ENCODE measurements around the gene XRN1. TPM values are rescaled to one million over a fixed set of nuclear protein-coding genes. Genes with fewer than 3 reads are reported as not detected.

XRN1 gene
- total RNA-seq, 4 donors from 2014 or later, result 23.4 to 48.1 (median 41.2) TPM

DNA sequence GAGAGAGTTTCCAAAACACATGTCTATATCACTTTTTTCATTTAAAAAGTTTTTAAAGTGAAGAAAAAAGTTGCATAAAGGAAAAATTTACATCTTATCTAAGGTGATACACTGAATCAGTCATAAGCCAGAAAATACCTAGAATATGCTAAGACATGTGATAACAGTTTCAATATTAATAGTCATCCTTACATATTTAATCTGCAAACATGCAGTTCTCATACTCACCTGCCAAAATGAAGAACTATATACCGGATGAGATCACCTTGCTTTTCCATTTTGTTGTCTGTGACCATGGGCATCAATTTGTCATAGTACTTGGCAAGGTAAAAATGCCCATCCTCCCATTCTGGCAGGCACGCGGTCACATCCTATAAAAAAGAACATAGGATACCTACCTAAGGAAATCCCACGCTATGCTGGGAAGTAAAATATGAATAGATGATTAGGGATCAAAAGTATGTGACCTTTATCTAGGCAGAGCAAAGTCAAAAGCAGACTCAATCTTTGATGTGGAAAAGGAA, 37.1 kb upstream of the XRN1 start:
- DNase-seq (ENCODE audit: low spot score in 2 of 2), result no peak
- TF ChIP-seq, protein P1, sequence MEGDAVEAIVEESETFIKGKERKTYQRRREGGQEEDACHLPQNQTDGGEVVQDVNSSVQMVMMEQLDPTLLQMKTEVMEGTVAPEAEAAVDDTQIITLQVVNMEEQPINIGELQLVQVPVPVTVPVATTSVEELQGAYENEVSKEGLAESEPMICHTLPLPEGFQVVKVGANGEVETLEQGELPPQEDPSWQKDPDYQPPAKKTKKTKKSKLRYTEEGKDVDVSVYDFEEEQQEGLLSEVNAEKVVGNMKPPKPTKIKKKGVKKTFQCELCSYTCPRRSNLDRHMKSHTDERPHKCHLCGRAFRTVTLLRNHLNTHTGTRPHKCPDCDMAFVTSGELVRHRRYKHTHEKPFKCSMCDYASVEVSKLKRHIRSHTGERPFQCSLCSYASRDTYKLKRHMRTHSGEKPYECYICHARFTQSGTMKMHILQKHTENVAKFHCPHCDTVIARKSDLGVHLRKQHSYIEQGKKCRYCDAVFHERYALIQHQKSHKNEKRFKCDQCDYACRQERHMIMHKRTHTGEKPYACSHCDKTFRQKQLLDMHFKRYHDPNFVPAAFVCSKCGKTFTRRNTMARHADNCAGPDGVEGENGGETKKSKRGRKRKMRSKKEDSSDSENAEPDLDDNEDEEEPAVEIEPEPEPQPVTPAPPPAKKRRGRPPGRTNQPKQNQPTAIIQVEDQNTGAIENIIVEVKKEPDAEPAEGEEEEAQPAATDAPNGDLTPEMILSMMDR (IDR thresholded peaks at IDR 0.05), result no peak
- TF ChIP-seq POLR2A (IDR thresholded peaks at IDR 0.05) (no peak), EP300 (IDR thresholded peaks at IDR 0.05) (no peak)
- Histone ChIP-seq H3K36me3 (peaks cover 0 to 100% (median 7%) of the 10 kb centered on the region in 3 donors), H3K4me3 (no peak overlapping the region), H3K4me1 (no peaks in the 10 kb centered on the region), H3K27ac (no peak overlapping the region), H3K9me3 (peaks cover 0 to 17% (median 7%) of the 10 kb centered on the region in 4 donors), H3K27me3 (no peaks in the 10 kb centered on the region)
- 96 to 97% methylated on average over 4 of the region's 4 CpGs for WGBS, 2 donors

DNA sequence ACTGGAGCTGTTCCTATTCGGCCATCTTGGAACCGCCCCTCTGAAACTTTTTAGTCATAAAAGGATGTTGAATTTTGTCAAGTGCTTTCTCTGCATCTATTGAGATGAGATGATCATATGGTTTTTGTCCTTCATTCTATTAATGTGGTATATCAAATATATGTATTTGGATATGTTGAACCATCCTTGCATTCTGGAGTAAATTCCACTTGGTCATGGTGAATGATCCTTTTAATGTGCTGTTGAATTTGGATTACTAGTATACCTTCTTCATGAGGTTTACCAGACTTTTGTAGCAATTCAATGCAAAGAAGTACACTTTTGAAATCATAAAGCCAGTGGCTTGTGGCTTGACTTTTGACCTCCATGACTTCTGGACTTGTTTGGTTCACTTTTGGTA, 33.4 kb upstream of the XRN1 start:
- no peak for TF ChIP-seq EP300 (IDR thresholded peaks at IDR 0.05)
- TF ChIP-seq, protein P1 (IDR thresholded peaks at IDR 0.05), result no peak
- no peak for TF ChIP-seq POLR2A (IDR thresholded peaks at IDR 0.05)

DNA sequence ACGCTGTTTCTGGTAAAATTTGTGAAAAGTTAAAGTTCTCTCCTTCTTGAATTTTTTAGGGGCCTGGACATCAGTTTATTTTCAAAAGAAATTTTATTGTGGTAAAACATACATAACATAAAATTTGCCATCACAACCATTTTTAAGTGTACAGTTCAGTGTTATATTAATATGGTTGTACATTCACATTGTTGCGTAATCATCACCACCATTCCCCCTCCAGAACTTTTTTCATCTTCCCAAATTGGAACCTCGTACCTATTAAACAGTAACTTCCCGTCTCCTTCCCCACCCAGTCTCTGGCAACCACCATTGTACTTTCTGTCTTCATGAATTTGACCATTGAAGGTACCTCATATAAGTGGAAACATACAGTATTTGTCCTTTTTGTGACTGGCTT, 23.0 kb upstream of the XRN1 start:
- no peaks in the 10 kb centered on the region for H3K4me1 ChIP-seq
- peaks cover 0 to 18% (median 0%) of the 10 kb centered on the region in 3 donors for H3K36me3 ChIP-seq
- H3K4me3 ChIP-seq, result no peak overlapping the region
- no peak for DNase-seq (ENCODE audit: low spot score in 2 of 2)
- H3K9me3 ChIP-seq, result peaks cover 0 to 15% (median 4%) of the 10 kb centered on the region in 4 donors
- H3K27me3 ChIP-seq, result no peaks in the 10 kb centered on the region
- no peak overlapping the region for H3K27ac ChIP-seq
- WGBS, 2 donors, result 94 to 97% methylated on average over 4 of the region's 4 CpGs
- TF ChIP-seq, protein P1 (IDR thresholded peaks at IDR 0.05), result no peak
- TF ChIP-seq EP300 (IDR thresholded peaks at IDR 0.05) (no peak), POLR2A (IDR thresholded peaks at IDR 0.05) (no peak)

More for the DNA sequence above, 33.4 kb upstream of the XRN1 start:
- no peak overlapping the region for H3K4me3 ChIP-seq
- WGBS, 2 donors, result 93 to 100% methylated on average over 2 of the region's 2 CpGs
- H3K27ac ChIP-seq, result no peak overlapping the region
- H3K9me3 ChIP-seq, result peaks cover 0 to 29% (median 7%) of the 10 kb centered on the region in 4 donors
- DNase-seq (ENCODE audit: low spot score in 2 of 2), result no peak
- no peaks in the 10 kb centered on the region for H3K4me1 ChIP-seq
- peaks cover 0 to 62% (median 7%) of the 10 kb centered on the region in 3 donors for H3K36me3 ChIP-seq
- H3K27me3 ChIP-seq, result no peaks in the 10 kb centered on the region

DNA sequence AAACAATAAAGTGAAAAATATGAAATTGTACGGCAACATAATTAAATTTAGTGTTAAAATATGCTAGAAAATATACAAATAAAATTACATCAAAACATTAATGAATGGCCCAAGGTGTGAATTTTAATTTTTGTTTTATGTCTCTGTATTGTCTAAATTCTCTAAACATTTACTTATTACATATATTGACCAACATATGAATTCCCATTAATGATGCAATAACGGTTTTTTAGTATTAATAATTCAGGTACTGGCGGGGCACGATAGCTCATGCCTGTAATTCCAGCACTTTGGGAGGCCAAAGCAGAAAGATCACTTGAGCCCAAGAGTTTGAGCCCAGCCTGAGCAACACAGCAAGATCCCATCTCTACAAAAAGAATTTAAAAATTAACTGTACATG, 20.6 kb upstream of the XRN1 start:
- H3K36me3 ChIP-seq, result peaks cover 0 to 22% (median 0%) of the 10 kb centered on the region in 3 donors
- no peaks in the 10 kb centered on the region for H3K27me3 ChIP-seq
- H3K4me1 ChIP-seq, result no peaks in the 10 kb centered on the region
- H3K9me3 ChIP-seq, result peaks cover 0 to 8% (median under 1%) of the 10 kb centered on the region in 4 donors
- H3K4me3 ChIP-seq, result no peak overlapping the region
- TF ChIP-seq EP300 (IDR thresholded peaks at IDR 0.05) (no peak), POLR2A (IDR thresholded peaks at IDR 0.05) (no peak)
- TF ChIP-seq, protein P1 (IDR thresholded peaks at IDR 0.05), result no peak
- 95 to 96% methylated on average over 4 of the region's 4 CpGs for WGBS, 2 donors
- H3K27ac ChIP-seq, result no peak overlapping the region
- no peak for DNase-seq (ENCODE audit: low spot score in 2 of 2)

DNA sequence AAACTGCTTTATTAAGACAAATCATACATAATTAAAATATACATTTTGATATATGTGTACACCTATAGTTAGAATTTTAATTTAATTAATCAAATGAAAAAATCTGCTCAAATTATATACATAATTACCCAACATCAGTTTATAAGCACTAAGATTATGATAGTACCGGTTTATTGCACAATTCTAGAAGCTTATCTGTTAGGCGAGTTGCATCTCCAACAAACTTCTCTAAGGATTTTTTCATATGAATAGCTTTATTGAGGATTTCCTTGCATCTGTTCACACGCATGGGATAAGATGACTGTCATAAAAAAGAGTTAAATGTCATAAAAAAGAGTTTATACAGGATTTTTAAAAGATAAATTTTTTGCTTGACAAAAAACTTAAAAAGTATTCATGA, 19.9 kb upstream of the XRN1 start:
- Histone ChIP-seq H3K4me1 (no peaks in the 10 kb centered on the region), H3K27me3 (no peaks in the 10 kb centered on the region), H3K27ac (no peak overlapping the region), H3K4me3 (no peak overlapping the region), H3K9me3 (peaks cover 0 to 1% (median 0%) of the 10 kb centered on the region in 4 donors), H3K36me3 (peaks cover 0 to 18% (median 0%) of the 10 kb centered on the region in 3 donors)
- TF ChIP-seq POLR2A (IDR thresholded peaks at IDR 0.05), result no peak
- TF ChIP-seq EP300 (IDR thresholded peaks at IDR 0.05), result no peak
- TF ChIP-seq, protein P1 (IDR thresholded peaks at IDR 0.05), result no peak
- no peak for DNase-seq (ENCODE audit: low spot score in 2 of 2)
- 93 to 94% methylated on average over 3 of the region's 3 CpGs for WGBS, 2 donors
